H4 (cell line): Measurements from ENCODE around the gene SPAG16. TPM values are rescaled to one million over a fixed set of nuclear protein-coding genes. Genes with fewer than 3 reads are reported as not detected.
"Not testable (repeated sequence)": the region's sequence is repeated elsewhere in the genome, so short reads cannot be mapped to it uniquely, and the experiment has no call there.

Experiments used
- DNase-seq: peaks from one replicate; pipeline ENCODE4 v3.0.0-alpha.2; 2015; ENCODE audit warnings: low spot score
- total RNA-seq: library from RNA; depleted of rRNA; stranded (reverse); fragments of >200 nt; shearing (Covaris generic); gene quantifications from 2 replicates; pipeline ENCODE4 v1.2.3, GENCODE V29; 2014

SPAG16 gene
- total RNA-seq, 1 experiment from 2014 or later, result 24.8 TPM

DNA sequence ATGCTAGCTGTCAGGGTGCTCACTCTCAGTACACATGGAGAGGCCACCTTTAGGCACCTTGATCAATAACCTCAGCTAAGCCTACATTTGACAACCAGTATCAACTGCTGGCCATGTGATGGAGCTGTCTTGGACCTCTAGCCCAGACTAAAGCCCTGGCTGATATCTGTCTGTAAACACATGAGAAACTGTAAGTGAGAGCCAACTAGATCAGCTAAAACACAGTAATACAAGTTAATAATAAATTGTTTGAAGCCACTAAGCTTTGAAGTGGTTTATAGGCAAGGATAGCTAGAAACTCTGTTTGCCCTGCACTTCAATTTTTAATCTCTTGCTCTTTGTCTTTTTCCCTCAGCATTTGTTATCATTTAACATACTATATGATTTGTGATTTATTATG is 407.1 kb downstream of the SPAG16 start:
- DNase-seq, result no peak

GRCh38 chr2:213696442-213696841 is 412.2 kb downstream of the SPAG16 start:
- DNase-seq, result no peak

GRCh38 chr2:213701365-213701764 is 417.1 kb downstream of the SPAG16 start:
- DNase-seq, result not testable (repeated sequence)

DNA sequence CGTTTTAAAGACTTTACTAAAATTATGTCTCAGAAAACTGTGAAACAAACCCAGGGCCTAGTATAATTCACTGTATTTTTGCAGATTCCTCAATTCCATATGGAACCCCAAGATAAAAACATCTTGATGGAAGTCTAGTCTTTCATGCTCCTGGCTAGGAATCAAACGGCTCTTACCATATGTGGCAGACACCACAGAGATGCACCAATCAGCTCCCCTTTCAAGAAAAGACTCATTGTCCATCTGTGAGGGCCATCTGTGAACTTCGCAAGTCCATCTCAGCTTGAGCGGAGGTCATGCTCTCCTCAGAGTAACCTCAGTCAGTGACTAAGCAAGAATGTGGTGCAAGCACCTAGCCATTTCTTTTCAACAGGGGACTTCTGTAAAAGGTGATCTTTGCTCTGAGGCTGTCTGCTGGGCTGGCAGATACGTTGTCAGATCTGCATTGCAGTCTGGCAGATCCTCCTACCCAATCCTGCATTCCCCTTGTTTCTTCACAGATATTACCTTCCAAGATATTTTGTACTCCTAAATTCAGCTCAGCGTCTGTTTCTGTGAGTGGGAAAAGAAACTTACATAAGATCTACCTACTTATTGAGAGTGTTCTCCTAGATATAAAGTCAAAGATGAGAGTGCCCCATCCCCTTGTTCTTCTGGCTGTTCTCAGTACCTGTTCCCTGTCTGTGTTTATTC is 419.3 kb downstream of the SPAG16 start:
- DNase-seq, result no peak

- no peak for DNase-seq
Observed at GRCh38 chr2:213710164-213710563, 425.9 kb downstream of the SPAG16 start.

- not testable (repeated sequence) for DNase-seq
Observed at GRCh38 chr2:213718411-213718810, 434.1 kb downstream of the SPAG16 start.

- DNase-seq, result no peak
Observed at GRCh38 chr2:213722565-213722964, 438.3 kb downstream of the SPAG16 start.

GRCh38 chr2:213723041-213723560 is 438.8 kb downstream of the SPAG16 start:
- DNase-seq, result no peak

- no peak for DNase-seq
Observed at GRCh38 chr2:213723707-213724106, 439.4 kb downstream of the SPAG16 start.

DNA sequence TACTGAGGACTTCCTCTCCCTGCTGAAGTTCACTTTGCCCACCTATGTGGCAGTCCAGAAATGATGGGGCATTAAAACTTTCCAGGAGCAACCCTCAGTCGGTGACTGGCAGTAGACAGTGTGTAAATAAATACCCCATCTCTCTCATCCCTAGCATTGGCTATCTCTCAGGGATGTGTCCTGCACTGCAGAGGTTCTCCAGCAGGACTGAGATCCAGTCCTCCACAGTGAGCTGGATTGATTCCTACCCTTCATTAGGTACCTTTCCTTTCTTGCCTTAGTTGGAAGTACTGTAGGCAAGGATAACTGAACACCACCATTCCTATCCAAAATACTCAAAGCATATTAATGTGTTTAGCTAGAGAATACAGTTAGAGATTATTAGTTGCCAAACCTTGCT is 441.8 kb downstream of the SPAG16 start:
- no peak for DNase-seq

GRCh38 chr2:213733893-213734292 is 449.6 kb downstream of the SPAG16 start:
- DNase-seq, result no peak

DNA sequence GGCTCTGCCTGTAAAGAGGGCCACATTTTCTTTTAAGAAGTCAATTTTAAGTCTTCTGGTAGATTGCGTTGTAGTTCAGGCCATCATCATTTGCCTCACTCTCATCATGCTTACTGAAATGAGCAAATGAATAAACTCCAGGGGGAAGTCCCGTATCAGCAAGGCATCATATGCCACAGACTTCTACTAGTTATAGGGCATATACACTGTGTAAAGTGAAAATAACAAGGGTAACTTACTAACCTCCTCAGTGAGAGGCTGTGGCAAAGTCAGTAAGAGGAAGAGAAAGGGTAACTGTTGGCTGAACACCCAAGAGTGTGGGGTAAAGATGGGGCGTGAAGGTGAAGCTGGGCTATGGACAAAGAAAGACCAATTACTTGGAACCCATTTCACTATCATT is 456.2 kb downstream of the SPAG16 start:
- no peak for DNase-seq

DNA sequence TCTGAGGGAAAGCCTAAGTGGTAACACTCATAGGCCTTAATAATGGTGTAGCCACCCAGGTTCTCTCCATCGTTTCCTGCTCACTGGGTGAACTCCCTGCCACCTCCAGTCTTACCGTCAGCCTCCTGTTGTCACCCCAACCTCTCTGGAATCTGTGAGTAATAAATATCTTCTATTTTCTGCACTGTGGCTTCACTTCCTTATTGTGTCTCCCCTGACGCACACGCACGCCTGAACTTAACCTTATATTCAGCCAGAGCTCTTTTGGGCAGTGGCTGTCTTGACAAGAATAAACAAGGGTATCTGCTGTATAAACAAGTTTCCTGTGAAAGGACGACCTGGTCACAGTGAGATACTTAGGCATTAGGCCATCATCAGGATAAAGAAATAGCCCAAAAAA is 467.2 kb downstream of the SPAG16 start:
- peak; percentile 36 for DNase-seq

- no peak for DNase-seq
Observed at GRCh38 chr2:213752575-213752974, 468.3 kb downstream of the SPAG16 start.

- DNase-seq, result no peak
Observed at GRCh38 chr2:213757525-213757924, 473.3 kb downstream of the SPAG16 start.

- no peak for DNase-seq
Observed at GRCh38 chr2:213763354-213763753, 479.1 kb downstream of the SPAG16 start.

GRCh38 chr2:213763963-213764362 is 479.7 kb downstream of the SPAG16 start:
- DNase-seq, result no peak

GRCh38 chr2:213764849-213765248 is 480.6 kb downstream of the SPAG16 start:
- peak; percentile 4 for DNase-seq

DNA sequence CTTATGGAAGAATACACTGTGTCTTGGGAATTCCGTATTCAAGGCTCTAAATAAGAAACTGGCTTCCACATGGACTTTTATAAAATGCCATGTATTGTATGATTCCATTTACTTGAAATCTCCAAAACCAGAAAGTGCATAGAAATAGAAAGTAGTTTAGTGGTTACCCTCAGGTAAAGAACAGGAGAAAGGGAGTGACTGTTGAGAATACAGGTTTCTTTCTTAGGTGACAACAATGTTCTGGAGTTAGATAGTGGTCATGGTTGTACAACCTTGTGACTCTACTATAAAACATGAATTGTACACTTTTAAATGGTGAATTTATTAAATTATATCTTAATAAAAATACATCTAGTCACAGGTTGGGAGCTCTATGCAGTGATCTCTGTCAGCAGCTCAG is 481.8 kb downstream of the SPAG16 start:
- DNase-seq, result no peak

DNA sequence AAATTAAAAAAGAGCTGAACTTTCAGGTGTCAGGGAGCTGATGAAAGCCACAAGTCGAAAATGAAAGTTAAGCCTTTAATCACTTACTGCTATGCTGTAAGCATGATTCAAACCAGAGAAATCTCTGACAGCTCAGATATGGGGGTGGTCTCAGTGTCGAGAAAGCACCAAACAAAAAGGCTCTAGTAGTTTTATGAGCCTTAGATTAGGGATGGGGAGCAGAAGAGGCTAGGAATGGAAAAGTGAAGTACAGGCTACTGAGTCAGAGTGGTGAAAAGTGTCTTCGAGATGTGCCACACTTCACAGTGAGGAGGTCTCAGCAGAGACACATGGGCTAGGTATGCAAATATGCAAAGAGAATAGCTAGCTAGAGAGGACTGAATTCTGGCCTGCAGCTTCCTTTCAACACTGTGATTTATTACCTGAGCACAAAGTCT is 482.2 kb downstream of the SPAG16 start:
- no peak for DNase-seq

GRCh38 chr2:213787869-213788268 is 503.6 kb downstream of the SPAG16 start:
- DNase-seq, result no peak

DNA sequence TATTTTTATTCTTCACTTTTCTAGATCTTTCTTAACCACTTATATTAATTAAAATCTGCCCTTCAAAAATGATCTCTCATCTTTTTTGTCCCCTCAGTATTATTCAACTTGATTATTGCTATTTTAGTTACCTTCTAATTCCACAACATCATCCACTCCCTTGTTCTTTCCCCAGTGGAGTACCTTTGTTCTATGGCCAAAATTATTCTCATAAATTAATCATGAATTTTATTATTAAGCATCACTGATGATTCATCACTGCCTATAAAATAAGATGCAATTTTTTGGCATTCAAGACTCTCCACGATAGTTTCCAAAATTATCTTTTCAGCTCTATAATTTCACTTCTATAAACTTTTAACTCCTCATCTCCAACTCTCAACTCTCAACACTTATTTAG is 505.7 kb downstream of the SPAG16 start:
- DNase-seq, result no peak

DNA sequence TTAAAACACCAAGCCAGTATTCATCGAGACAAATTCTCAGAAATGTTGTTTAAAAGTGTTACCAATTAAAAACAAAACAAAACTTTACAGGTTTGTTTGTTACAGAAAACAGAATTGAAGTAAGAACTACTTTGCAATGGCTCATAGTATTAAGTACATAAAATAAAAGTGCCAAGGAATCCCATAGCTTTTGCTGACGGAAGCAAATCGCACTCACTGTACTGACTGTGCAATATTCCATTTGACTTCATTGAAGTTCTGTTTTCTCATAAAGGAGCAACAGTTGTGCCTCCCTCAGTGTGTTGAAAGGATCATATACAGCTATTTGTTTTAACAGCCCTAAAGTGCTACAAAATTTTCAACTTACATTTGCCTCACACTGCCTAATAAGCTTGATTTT is 507.8 kb downstream of the SPAG16 start:
- DNase-seq, result no peak
